ENCODE measurements around the gene ARMS2.

ARMS2 gene

DNA sequence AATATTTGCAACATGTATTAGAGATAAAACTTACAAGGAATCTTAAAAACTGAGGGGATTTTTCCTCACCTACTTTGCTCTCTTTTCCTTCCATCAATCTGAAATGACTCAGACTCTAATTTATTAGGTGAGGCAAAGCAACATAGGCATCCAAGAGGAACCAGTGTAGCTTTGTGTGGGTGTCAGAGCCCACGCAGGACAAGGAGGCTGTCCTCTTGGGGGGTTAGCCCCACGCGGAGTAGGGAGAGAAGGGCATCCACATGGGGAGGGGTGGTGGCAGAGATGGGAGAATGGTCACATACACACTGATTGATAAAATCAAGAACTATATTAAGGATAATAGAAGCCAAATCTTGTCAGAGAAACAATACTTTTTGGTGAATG is 33.8 kb upstream of the ARMS2 start:
- H3K4me3 ChIP-seq (ENCODE audit: low read length), result no peak overlapping the region
- TF ChIP-seq, protein P1, sequence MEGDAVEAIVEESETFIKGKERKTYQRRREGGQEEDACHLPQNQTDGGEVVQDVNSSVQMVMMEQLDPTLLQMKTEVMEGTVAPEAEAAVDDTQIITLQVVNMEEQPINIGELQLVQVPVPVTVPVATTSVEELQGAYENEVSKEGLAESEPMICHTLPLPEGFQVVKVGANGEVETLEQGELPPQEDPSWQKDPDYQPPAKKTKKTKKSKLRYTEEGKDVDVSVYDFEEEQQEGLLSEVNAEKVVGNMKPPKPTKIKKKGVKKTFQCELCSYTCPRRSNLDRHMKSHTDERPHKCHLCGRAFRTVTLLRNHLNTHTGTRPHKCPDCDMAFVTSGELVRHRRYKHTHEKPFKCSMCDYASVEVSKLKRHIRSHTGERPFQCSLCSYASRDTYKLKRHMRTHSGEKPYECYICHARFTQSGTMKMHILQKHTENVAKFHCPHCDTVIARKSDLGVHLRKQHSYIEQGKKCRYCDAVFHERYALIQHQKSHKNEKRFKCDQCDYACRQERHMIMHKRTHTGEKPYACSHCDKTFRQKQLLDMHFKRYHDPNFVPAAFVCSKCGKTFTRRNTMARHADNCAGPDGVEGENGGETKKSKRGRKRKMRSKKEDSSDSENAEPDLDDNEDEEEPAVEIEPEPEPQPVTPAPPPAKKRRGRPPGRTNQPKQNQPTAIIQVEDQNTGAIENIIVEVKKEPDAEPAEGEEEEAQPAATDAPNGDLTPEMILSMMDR (IDR thresholded peaks at IDR 0.05; ENCODE audit: insufficient read depth, low read depth, low read length, missing control alignments), result no peak
- no peak for DNase-seq (ENCODE audit: low read depth)

DNA sequence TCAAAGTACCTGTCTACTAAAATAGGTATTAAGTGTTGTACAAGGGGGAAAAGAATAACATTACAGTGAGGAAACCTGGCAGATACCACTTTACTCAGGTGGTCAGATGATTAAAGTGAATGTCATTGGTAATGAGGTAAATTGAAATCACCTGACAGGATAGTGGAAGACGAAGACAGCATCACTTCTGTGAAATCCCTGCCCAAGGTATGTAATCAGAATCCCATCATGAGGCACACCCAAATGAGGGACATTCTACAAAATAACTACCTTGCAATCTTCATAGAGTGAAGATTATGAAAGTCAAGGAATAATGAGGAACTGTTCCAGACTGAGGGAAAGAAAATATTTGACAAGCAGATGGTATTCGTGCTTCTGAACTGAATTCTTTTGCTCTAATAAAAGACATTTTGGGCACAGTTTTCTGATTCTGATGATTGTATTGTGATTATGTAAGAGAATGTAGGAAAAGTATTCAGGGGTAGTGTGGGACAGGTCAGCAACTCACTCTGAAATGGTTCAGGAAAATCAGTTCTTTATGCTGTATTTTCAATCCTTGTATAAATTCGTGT is 33.3 kb upstream of the ARMS2 start:
- no peak overlapping the region for H3K4me3 ChIP-seq (ENCODE audit: low read length)
- TF ChIP-seq, protein P1 (IDR thresholded peaks at IDR 0.05; ENCODE audit: insufficient read depth, low read depth, low read length, missing control alignments), result no peak
- peak; percentile 74 for DNase-seq (ENCODE audit: low read depth)

DNA sequence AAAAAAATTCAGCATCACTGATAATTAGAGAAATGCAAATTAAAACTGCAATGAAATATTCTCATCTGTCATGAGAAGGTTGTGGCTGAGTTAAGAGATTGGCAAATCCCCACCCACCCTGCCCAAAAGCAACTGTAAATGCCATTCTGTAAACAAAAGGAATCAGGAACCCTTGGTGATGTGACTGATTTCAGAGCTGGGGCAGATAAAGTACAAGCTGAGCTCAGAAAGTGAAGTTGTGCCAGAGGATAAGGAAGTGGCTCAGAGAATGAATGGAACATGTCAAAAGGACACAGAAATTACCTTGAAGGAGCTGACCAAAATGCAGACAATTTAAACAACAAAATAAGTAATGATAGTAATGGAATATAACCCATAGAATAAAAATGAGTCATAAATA is 32.7 kb upstream of the ARMS2 start:
- DNase-seq (ENCODE audit: low read depth), result no peak
- TF ChIP-seq, protein P1 (IDR thresholded peaks at IDR 0.05; ENCODE audit: insufficient read depth, low read depth, low read length, missing control alignments), result no peak
- H3K4me3 ChIP-seq (ENCODE audit: low read length), result no peak overlapping the region

DNA sequence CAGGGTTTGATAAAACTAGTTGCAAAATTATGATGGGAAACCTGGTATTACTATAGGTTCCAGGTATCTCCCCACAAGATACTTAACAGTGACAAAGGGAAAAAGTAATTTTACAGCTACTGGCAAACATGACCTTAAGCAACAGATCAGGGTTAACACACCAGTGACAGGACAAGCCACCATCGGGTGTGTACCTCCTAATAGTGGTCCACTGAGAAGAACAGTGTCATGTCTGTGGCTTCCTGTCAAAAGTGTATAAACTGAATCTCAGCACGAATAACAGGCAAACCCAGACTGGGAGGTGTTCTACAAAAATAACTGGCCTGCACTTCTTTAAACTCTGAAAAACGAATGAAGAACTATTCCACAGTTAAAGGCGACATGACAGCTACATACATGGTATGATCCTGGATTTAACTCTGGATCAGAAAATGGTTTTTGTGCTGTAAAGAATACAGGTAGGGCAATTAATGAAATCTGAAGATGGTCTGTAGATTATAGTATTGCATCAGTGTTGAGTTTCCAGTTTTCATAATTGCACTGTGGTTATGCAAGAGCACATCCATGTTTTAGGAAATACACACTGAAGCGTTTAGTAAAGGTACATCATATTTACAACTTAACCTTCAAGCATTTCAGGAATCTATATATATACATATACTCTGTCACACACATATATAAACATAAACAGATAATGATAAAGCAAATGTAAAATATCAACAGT is 32.0 kb upstream of the ARMS2 start:
- peak; percentile 18 for DNase-seq (ENCODE audit: low read depth)
- no peak overlapping the region for H3K4me3 ChIP-seq (ENCODE audit: low read length)

DNA sequence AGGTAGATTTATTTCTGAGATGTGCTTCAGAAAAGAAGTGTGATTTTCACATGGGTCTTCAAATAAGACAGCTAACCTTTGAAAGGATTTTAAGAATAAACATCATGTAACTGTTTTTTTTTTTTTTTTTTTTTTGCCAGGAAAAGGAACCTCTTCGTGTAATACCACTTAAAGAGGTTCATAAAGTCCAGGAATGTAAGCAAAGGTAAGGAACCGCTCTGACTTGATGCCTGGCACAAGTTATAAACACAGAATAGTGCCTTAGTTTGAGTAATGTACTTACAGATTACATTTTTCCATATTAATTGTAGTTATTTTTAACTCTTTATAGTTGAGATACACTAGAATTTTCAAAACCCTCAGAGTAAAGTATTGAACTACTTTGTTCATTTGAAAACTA is 30.4 kb upstream of the ARMS2 start:
- TF ChIP-seq, protein P1 (IDR thresholded peaks at IDR 0.05; ENCODE audit: insufficient read depth, low read depth, low read length, missing control alignments), result no peak
- DNase-seq (ENCODE audit: low read depth), result no peak
- H3K4me3 ChIP-seq (ENCODE audit: low read length), result no peak overlapping the region

More for the DNA sequence above, 32.0 kb upstream of the ARMS2 start:
- TF ChIP-seq, protein P1 (IDR thresholded peaks at IDR 0.05; ENCODE audit: insufficient read depth, low read depth, low read length, missing control alignments), result no peak

DNA sequence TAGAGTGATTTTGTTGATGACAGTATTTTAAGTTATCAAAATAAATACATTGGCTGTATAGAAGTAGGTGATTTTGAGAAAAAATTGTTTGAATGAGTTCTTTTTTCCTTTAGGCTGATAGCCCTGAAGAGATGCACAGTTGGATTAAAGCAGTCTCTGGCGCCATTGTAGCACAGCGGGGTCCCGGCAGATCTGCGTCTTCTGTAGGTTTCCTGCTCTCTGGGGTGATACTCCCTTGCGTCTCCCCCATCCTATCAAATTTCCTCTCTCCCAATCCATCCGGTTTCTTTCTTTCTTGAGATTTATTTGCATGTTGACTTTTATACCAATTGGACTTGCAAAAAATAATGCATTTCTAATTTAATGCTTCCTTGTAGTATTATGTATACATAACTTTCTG is 27.6 kb upstream of the ARMS2 start:
- H3K4me3 ChIP-seq (ENCODE audit: low read length), result no peak overlapping the region
- no peak for DNase-seq (ENCODE audit: low read depth)
- TF ChIP-seq, protein P1 (IDR thresholded peaks at IDR 0.05; ENCODE audit: insufficient read depth, low read depth, low read length, missing control alignments), result no peak

DNA sequence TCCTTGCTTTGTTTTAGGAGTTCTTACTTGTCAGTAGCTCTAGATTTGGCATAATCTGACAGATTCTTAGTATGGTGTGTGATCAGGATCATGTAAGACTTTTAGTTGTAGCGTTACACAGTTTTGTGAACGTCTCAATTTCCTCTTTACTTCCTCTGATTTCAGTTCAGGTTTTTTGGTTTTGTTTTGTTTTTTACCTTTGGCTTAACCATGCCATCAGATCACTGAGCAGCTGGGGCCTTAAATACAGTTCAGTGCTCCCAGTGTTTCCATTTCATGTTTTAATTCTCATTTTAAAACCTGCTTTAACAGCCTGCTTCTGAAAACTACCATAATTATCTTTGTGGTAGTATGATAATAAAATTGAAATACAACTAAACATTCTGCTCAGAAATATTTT is 27.2 kb upstream of the ARMS2 start:
- no peak overlapping the region for H3K4me3 ChIP-seq (ENCODE audit: low read length)
- TF ChIP-seq, protein P1 (IDR thresholded peaks at IDR 0.05; ENCODE audit: insufficient read depth, low read depth, low read length, missing control alignments), result no peak
- no peak for DNase-seq (ENCODE audit: low read depth)

Data from epithelial cell of esophagus (primary cell).